Adrenal gland (tissue), 12 donors: Measurements from ENCODE around the gene DLG2. TPM values are rescaled to one million over a fixed set of nuclear protein-coding genes. Genes with fewer than 3 reads are reported as not detected.

ENCODE experiments used
- DNase-seq, 7 donors: peaks; one replicate each; pipeline ENCODE4 v3.0.0-alpha.2; 2019 to 2020
- H3K27ac ChIP-seq, 5 donors: fragments of 200-600 bp; sonication (generic) in 4 of 5; 1 replicate in 3 of 5; 2 replicates in 2 of 5; pipeline versions ENCODE4 v1.5.1 to v1.8.0; 2016 to 2020; ENCODE audit warnings: mild to moderate bottlenecking in 1 of 5
- H3K27me3 ChIP-seq: fragments of 200-600 bp; 2 replicates; pipeline ENCODE4 v1.8.0; 2021
- H3K36me3 ChIP-seq, 2 donors: fragments of 200-600 bp; replicated peaks in 1 of 2; 1 replicate in 1 of 2; 2 replicates in 1 of 2; pipeline versions ENCODE4 v1.5.1 to v1.8.0; 2018 to 2022
- H3K4me1 ChIP-seq, 2 donors: fragments of 200-600 bp; replicated peaks in 1 of 2; 1 replicate in 1 of 2; 2 replicates in 1 of 2; pipeline versions ENCODE4 v1.5.1 to v1.8.0; 2018 to 2021
- H3K4me3 ChIP-seq, 4 donors: fragments of 200-600 bp; sonication (generic) in 3 of 4; one replicate each; pipeline ENCODE4 v1.5.1; 2016 to 2018
- H3K9me3 ChIP-seq, 3 donors: fragments of 200-600 bp; sonication (generic) in 1 of 3; replicated peaks in 1 of 3; 1 replicate in 2 of 3; 2 replicates in 1 of 3; pipeline versions ENCODE4 v1.5.1 to v1.8.0; 2016 to 2021
- POLR2A ChIP-seq, 2 donors: fragments of 450-650 bp; IDR thresholded peaks; one replicate each; pipeline ENCODE4 v1.6.1; 2017; ENCODE audit warnings: antibody characterized with exemption in 2 of 2, mild to moderate bottlenecking in 2 of 2, moderate library complexity in 1 of 2
- WGBS, 4 donors: extraction: QIAGEN DNeasy Blood & Tissue Kit in 2 of 4; methylation state at CpG; one replicate each; pipeline versions ENCODE4 v1.1.5 to v1.1.7; 2013 to 2017; 5-methylcytosine and 5-hydroxymethylcytosine counted together
- intact Hi-C, 2 donors: fragments of 100-400 bp; cut with DNase I; formaldehyde crosslinking; loops; one replicate each; pipeline versions ENCODE4 v1.14.1 to v1.15.0; 2022 to 2023
- polyA plus RNA-seq, 3 donors: library from polyadenylated mRNA; stranded (reverse); fragments of 200-250 nt in 2 of 3; fragments of 350-450 nt in 1 of 3; fragmentation: Illumina TruSeq in 1 of 3; extraction: RNeasy Lipid Tissue Mini Kit (QIAGEN cat#74804) in 1 of 3; gene quantifications; one replicate each; pipeline ENCODE4 v1.2.3, GENCODE V29; 2013 to 2014
- total RNA-seq, 9 donors: library from RNA; depleted of rRNA in 4 of 9; stranded (reverse); fragments of >200 nt in 4 of 9; fragments of 120-200 nt in 1 of 9; fragmentation: NEBNext Ultra II Directional in 1 of 9; extraction: Animal tissue kit (Norgen Biotek cat#: 25700) in 1 of 9; gene quantifications; one replicate each; pipeline versions ENCODE4 v1.1.0 to v1.2.4, GENCODE V29; 2013 to 2023
- TF ChIP-seq, protein P1 (sequence below), 6 experiments: fragments of 450-650 bp in 4 of 6; fragments of 200-600 bp in 2 of 6; sonication (generic) in 1 of 6; IDR thresholded peaks; 1 replicate in 5 of 6; 2 replicates in 1 of 6; pipeline versions ENCODE4 v1.5.1 to v1.8.0; 2016 to 2021; ENCODE audit warnings: antibody characterized with exemption in 6 of 6, mild to moderate bottlenecking in 2 of 6, moderate library complexity in 1 of 6
- donor health status: healthy with polysubstance abuse.
- donor health status: Bipolar disorder and iron deficiency.
- donor health status: DM: yes; HTN: yes; CAD: no.
- donor health status: DM: no; HTN: no; CAD: no.
- donor health status: DM: no; HTN: no; CAD: no.
- donor health status: DM: yes; HTN: yes; CAD: no.

The DLG2 gene
- total and polyA plus RNA-seq, 12 donors: 8.3 to 101 (median 37.5) TPM

DNA sequence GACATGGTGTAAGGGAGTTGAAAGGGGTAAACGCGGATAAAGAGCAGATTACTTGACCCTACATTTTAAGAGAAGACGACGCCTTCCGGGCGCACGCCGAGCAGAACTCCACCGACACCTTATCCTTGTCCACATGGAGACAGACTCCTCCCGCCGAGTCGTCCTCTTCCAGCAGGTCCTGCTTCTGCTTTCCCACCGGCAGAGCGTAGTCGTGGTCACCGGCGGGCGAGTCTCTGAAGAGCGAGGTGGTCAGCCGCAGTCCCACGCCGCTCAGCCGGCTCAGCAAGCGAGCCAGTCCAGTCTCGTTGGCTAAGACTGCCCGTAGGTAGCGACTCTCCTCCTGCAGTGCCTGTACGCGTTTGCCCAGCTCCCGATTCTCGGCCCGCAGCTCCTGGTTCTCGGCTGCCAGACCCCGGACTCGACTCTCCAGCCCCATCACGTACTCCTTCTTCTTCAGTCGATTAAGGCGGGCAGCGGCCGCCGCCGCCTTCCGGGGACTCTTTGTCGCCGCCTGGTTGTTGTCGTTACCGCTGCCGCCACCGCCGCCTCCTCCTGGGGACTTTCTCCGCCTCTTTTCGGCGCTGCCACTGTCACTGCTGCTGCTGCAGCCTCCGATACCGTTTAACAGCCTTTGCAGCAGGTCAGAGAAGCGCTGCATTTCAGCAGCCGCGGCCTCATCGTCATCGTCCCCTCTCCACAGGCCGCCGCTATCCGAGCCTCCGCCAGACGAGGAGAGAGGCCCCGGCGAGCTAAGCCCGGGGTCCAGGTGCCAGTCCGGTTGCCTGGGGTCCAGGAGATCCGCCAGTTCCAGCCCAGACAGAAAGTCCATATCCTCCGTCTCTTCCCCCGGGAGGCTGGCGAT, 36.8 kb upstream of the DLG2 start:
- Histone ChIP-seq H3K9me3 (no peaks in the 10 kb centered on the region), H3K27me3 (no peaks in the 10 kb centered on the region), H3K27ac (peak overlapping the region; percentile 98 to 99 (median 98)), H3K36me3 (peaks cover 0 to 13% of the 10 kb centered on the region in 2 donors), H3K4me3 (peak overlapping the region; percentile 83 to 96 (median 94)), H3K4me1 (peaks cover 37 to 52% of the 10 kb centered on the region in 2 donors)
- DNase-seq: peak; percentile 76 to 91 (median 83)
- intact Hi-C loops: loop anchor here in 1 of 2 donors (5.0 kb wide), 1 partner anchor 37 kb away; the partner anchor contains the start of genes DLG2 and TMEM126B
- WGBS, 4 donors: 0 to 1% (median 1%) methylated on average over 20 to 73 of the region's 73 CpGs
- peak; percentile 7 to 22 for TF ChIP-seq POLR2A (IDR thresholded peaks at IDR 0.05)
- TF ChIP-seq, protein P1, sequence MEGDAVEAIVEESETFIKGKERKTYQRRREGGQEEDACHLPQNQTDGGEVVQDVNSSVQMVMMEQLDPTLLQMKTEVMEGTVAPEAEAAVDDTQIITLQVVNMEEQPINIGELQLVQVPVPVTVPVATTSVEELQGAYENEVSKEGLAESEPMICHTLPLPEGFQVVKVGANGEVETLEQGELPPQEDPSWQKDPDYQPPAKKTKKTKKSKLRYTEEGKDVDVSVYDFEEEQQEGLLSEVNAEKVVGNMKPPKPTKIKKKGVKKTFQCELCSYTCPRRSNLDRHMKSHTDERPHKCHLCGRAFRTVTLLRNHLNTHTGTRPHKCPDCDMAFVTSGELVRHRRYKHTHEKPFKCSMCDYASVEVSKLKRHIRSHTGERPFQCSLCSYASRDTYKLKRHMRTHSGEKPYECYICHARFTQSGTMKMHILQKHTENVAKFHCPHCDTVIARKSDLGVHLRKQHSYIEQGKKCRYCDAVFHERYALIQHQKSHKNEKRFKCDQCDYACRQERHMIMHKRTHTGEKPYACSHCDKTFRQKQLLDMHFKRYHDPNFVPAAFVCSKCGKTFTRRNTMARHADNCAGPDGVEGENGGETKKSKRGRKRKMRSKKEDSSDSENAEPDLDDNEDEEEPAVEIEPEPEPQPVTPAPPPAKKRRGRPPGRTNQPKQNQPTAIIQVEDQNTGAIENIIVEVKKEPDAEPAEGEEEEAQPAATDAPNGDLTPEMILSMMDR (IDR thresholded peaks at IDR 0.05): peak; percentile 41 to 69 (median 56)

DNA sequence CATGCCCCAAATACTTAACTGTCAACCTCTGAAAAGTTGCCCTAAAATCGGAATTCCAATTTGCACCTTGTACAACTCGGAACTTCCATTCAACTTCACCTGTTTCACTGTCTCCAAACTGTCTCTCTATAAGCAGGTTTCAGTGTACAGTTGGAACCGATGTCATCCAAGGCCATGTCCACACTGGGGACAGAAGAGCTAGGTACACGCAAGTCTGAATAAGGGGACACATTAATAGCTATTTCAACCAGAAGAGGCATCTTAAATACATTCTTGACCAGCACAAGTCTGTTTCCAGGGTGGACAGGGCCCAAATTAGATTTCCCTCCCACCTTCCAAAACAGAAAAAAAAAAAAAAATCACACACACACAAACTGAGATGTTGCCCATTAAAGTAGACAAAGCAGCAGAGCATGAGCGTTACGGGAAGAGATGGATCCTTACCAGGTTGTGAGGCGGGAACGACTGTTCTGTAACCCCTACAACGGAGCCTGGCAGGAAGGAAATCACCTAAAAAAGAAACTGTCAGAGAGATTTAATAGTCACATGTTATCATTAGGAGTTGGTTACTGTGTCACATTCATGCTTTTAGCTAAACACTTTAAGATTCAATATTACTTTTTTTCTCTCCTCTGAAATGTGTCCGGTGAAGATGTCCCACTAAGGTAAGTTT, 36.1 kb upstream of the DLG2 start:
- TF ChIP-seq POLR2A (IDR thresholded peaks at IDR 0.05): no peak
- TF ChIP-seq, protein P1 (IDR thresholded peaks at IDR 0.05): no peak
- Histone ChIP-seq H3K27ac (peak overlapping the region in 4 of 5 donors; percentile 98 to 99 (median 98)), H3K27me3 (no peaks in the 10 kb centered on the region), H3K36me3 (peaks cover 0 to 14% of the 10 kb centered on the region in 2 donors), H3K9me3 (no peaks in the 10 kb centered on the region), H3K4me1 (peaks cover 37 to 60% of the 10 kb centered on the region in 2 donors), H3K4me3 (peak overlapping the region; percentile 83 to 96 (median 94))
- WGBS, 4 donors: 2 to 4% (median 2%) methylated on average over 10 of the region's 10 CpGs
- no peak for DNase-seq
- intact Hi-C loops: loop anchor here in 1 of 2 donors (5.0 kb wide), 1 partner anchor 36 kb away; the partner anchor contains the start of genes DLG2 and TMEM126B

DNA sequence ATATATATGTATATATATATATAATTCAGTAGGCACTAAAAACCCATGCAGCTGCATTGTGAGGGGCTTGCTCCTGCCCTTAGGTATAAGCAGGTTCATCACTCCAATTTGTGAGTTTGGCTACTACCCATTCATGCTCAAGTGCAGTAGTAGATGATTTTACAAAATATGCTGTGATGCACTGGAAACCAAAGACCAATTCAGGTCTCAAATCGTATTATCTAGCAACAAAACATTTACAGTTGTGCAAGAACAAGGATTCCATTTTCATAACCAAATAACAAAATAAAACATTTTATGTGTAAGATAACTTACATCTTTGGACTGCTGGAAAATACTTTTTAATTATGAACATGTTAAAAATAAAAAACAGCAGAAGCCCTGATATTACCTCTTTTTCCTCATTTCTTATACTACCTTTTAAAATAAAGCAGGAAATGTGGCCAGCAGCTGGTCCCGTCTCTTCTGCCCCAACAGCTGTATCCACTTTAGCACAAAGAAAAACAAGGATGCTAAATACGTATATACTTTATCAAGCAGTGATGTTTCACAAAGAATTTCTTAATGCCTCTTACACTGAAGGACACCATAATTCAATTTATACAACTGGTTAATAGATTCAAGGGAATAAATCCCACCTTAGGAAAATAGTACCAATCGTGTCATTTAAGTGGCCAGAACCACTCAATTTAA, 35.0 kb upstream of the DLG2 start:
- Histone ChIP-seq H3K36me3 (peaks cover 0 to 21% of the 10 kb centered on the region in 2 donors), H3K27me3 (no peaks in the 10 kb centered on the region), H3K27ac (no peak overlapping the region), H3K9me3 (no peaks in the 10 kb centered on the region), H3K4me1 (peaks cover 37 to 71% of the 10 kb centered on the region in 2 donors), H3K4me3 (peak overlapping the region in 1 of 4 donors; percentile 94)
- TF ChIP-seq, protein P1 (IDR thresholded peaks at IDR 0.05): no peak
- no peak for TF ChIP-seq POLR2A (IDR thresholded peaks at IDR 0.05)
- intact Hi-C loops: loop anchor here in 1 of 2 donors (5.0 kb wide), 1 partner anchor 35 kb away; the partner anchor contains the start of genes DLG2 and TMEM126B
- DNase-seq: no peak
- 5 to 9% (median 7%) methylated on average over 4 of the region's 4 CpGs for WGBS, 4 donors
